Neural cell (in vitro differentiated cells): ENCODE data around the gene AARS2. TPM values are rescaled to one million over a fixed set of nuclear protein-coding genes. Genes with fewer than 3 reads are reported as not detected.

Experiments
- H2AFZ ChIP-seq: fragments of 200-600, 300-800 bp; sonication (generic), shearing (Covaris generic); 2 replicates; pipeline ENCODE4 v1.6.0; 2014; ENCODE audit warnings: low read depth, mild to moderate bottlenecking, antibody characterized with exemption, low read length, moderate library complexity
- H3F3A ChIP-seq: fragments of 200-600 bp; shearing (Covaris generic); 2 replicates; pipeline ENCODE4 v1.6.1; 2016; ENCODE audit warnings: mild to moderate bottlenecking, moderate library complexity, mixed read lengths, antibody characterized with exemption, low read length; ENCODE audit not compliant: insufficient read depth, poor library complexity, severe bottlenecking
- H3K27ac ChIP-seq: fragments of 200-600, 300-800 bp; sonication (generic), shearing (Covaris generic); 2 replicates; pipeline ENCODE4 v1.5.1; 2014; ENCODE audit warnings: mild to moderate bottlenecking, low read length, moderate library complexity
- H3K27me3 ChIP-seq: fragments of 300-800, 200-600 bp; sonication (generic), shearing (Covaris generic); 2 replicates; pipeline ENCODE4 v1.6.0; 2014; ENCODE audit warnings: mild to moderate bottlenecking, low read depth, low read length, moderate library complexity; ENCODE audit not compliant: insufficient read depth
- H3K36me3 ChIP-seq: fragments of 300-800, 200-600 bp; sonication (generic), shearing (Covaris generic); 2 replicates; pipeline ENCODE4 v1.5.1; 2014; ENCODE audit warnings: mild to moderate bottlenecking, antibody characterized with exemption, low read length, moderate library complexity; ENCODE audit not compliant: insufficient read depth
- H3K4me2 ChIP-seq: fragments of 300-800, 200-600 bp; sonication (generic), shearing (Covaris generic); 2 replicates; pipeline ENCODE4 v1.6.0; 2014; ENCODE audit warnings: mild to moderate bottlenecking, low read length
- H3K4me3 ChIP-seq: fragments of 300-800, 200-600 bp; sonication (generic), shearing (Covaris generic); 2 replicates; pipeline ENCODE4 v1.5.1; 2014; ENCODE audit warnings: mild to moderate bottlenecking, low read length, moderate library complexity
- H3K79me2 ChIP-seq: fragments of 200-600 bp; shearing (Covaris generic); replicated peaks from 2 replicates; pipeline ENCODE4 v1.6.0; 2014; ENCODE audit warnings: mild to moderate bottlenecking, low read length, moderate library complexity; ENCODE audit not compliant: insufficient read depth
- H3K9ac ChIP-seq: fragments of 300-800, 200-600 bp; sonication (generic), shearing (Covaris generic); 2 replicates; pipeline ENCODE4 v1.6.1; 2016; ENCODE audit warnings: mild to moderate bottlenecking, low read length, mixed read lengths
- H3K9me2 ChIP-seq: fragments of 200-600 bp; shearing (Covaris generic); 2 replicates; pipeline ENCODE4 v1.6.1; 2016; ENCODE audit warnings: mild to moderate bottlenecking, low read length, mixed read lengths; ENCODE audit not compliant: insufficient read depth
- H3K9me3 ChIP-seq: fragments of 200-600, 300-800 bp; sonication (generic), shearing (Covaris generic); 2 replicates; pipeline ENCODE4 v1.6.1; 2016; ENCODE audit warnings: mild to moderate bottlenecking, mixed run types, low read length, moderate library complexity, mixed read lengths
- H4K20me1 ChIP-seq: fragments of 200-600 bp; shearing (Covaris generic); 2 replicates; pipeline ENCODE4 v1.6.1; 2016; ENCODE audit warnings: mild to moderate bottlenecking, mixed run types; ENCODE audit not compliant: insufficient read depth
- EP300 ChIP-seq: fragments of 450-650 bp; conservative IDR thresholded peaks from 2 replicates; pipeline ENCODE4 v1.6.1; 2014; ENCODE audit warnings: antibody characterized with exemption, mild to moderate bottlenecking, moderate library complexity; ENCODE audit not compliant: poor library complexity, severe bottlenecking
- EZH2 ChIP-seq: fragments of 200-600, 300-800 bp; shearing (Covaris generic), sonication (generic); IDR thresholded peaks from 2 replicates; pipeline ENCODE4 v1.6.1; 2014; ENCODE audit warnings: antibody characterized with exemption, low read length, borderline replicate concordance, mild to moderate bottlenecking; ENCODE audit not compliant: insufficient read depth, poor library complexity, severe bottlenecking
- MXI1 ChIP-seq: fragments of 450-650 bp; conservative IDR thresholded peaks from 2 replicates; pipeline ENCODE4 v1.6.1; 2014; ENCODE audit warnings: antibody characterized with exemption, mild to moderate bottlenecking; ENCODE audit not compliant: poor library complexity, severe bottlenecking
- POLR2AphosphoS5 ChIP-seq: IDR thresholded peaks from 2 replicates; pipeline ENCODE4 v1.6.1; 2012
- RAD21 ChIP-seq: fragments of 450-650 bp; conservative IDR thresholded peaks from 2 replicates; pipeline ENCODE4 v1.6.1; 2014; ENCODE audit warnings: antibody characterized with exemption, mild to moderate bottlenecking, moderate library complexity
- SMC3 ChIP-seq: fragments of 450-650 bp; conservative IDR thresholded peaks from 2 replicates; pipeline ENCODE4 v1.6.1; 2014; ENCODE audit warnings: antibody characterized with exemption, mild to moderate bottlenecking, moderate library complexity; ENCODE audit not compliant: poor library complexity
- TAF1 ChIP-seq: IDR thresholded peaks from 2 replicates; pipeline ENCODE4 v1.6.1; 2012; ENCODE audit warnings: low read depth
- polyA plus RNA-seq: library from polyadenylated mRNA; depleted of rRNA; stranded (reverse); fragments of >200 nt; gene quantifications from 2 replicates; pipeline ENCODE4 v1.2.3, GENCODE V29; 2014
- TF ChIP-seq, protein P1 (sequence below): fragments of 450-650 bp; IDR thresholded peaks from 2 replicates; pipeline ENCODE4 v1.5.1; 2014; ENCODE audit warnings: antibody characterized with exemption, mild to moderate bottlenecking, moderate library complexity; ENCODE audit not compliant: poor library complexity, severe bottlenecking
- TF ChIP-seq, protein P2 (sequence below): IDR thresholded peaks from 2 replicates; pipeline ENCODE4 v1.6.1; 2012; ENCODE audit warnings: borderline replicate concordance

The AARS2 gene
- polyA plus RNA-seq, 1 donor from 2014 or later = 12.6 TPM

DNA sequence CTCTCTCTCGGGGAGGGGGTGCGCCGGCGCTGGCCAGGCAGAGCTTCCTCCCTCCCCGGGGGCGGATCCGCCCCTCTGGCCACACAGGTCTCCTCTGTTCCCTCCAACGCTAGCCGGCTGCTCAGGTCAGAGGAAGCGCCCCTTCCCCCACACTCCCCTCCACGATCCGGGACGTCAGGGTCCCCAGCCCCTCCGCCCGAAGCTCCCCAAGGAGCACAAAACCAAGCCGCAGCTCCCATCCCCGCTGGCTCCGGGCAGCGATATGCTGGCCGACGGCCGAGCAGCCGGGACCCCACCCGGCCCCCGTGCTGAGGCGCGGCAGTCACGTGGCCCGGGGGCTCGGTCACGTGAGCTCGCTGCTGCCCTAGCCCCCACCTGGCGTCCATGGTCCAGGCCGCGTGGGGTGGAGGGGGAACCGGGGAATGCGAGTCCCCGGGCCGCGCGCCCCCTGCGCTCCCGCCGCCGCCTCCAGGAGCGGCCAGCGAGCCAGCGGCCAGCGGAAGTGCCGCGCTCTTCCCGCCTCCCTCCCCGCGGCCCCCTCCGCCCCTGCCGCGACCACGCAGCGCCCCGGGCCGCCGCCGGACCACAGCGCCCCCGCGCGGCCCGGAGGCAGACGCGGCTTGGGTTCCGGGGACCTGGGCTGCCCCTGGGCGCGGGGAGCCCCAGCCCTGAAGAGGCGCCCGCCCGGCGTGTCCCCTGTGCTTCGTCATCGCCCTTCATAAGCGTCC is 56.0 kb downstream of the AARS2 start, which contains the start of gene SLC35B2:
Gene SLC35B2 (minus strand): TSS at position 504 of the 728 bp plus-strand sequence. CDS start 118 bp downstream, at position 386.
- Histone ChIP-seq H3K9me3 (no peaks in the 10 kb centered on the region), H3F3A (no peaks in the 10 kb centered on the region), H3K4me2 (peak within 1 kb of the TSS; percentile 94), H3K79me2 (peaks cover 21% of the 10 kb centered on the region), H3K4me3 (peak within 1 kb of the TSS; percentile 98), H2AFZ (peak within 1 kb of the TSS; percentile 94), H3K27ac (peak within 1 kb of the TSS; percentile 86), H3K9me2 (no peaks in the 10 kb centered on the region), H3K9ac (peak within 1 kb of the TSS; percentile 96), H4K20me1 (no peaks in the 10 kb centered on the region), H3K27me3 (no peaks in the 10 kb centered on the region), H3K36me3 (no peaks in the 10 kb centered on the region)
- peak; percentile 48 for TF ChIP-seq EP300
- peak; percentile 49 for TF ChIP-seq POLR2AphosphoS5
- TF ChIP-seq TAF1 = no peak
- TF ChIP-seq RAD21 = peak; percentile 68
- TF ChIP-seq, protein P1, sequence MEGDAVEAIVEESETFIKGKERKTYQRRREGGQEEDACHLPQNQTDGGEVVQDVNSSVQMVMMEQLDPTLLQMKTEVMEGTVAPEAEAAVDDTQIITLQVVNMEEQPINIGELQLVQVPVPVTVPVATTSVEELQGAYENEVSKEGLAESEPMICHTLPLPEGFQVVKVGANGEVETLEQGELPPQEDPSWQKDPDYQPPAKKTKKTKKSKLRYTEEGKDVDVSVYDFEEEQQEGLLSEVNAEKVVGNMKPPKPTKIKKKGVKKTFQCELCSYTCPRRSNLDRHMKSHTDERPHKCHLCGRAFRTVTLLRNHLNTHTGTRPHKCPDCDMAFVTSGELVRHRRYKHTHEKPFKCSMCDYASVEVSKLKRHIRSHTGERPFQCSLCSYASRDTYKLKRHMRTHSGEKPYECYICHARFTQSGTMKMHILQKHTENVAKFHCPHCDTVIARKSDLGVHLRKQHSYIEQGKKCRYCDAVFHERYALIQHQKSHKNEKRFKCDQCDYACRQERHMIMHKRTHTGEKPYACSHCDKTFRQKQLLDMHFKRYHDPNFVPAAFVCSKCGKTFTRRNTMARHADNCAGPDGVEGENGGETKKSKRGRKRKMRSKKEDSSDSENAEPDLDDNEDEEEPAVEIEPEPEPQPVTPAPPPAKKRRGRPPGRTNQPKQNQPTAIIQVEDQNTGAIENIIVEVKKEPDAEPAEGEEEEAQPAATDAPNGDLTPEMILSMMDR = peak; percentile 86
- TF ChIP-seq, protein P2, sequence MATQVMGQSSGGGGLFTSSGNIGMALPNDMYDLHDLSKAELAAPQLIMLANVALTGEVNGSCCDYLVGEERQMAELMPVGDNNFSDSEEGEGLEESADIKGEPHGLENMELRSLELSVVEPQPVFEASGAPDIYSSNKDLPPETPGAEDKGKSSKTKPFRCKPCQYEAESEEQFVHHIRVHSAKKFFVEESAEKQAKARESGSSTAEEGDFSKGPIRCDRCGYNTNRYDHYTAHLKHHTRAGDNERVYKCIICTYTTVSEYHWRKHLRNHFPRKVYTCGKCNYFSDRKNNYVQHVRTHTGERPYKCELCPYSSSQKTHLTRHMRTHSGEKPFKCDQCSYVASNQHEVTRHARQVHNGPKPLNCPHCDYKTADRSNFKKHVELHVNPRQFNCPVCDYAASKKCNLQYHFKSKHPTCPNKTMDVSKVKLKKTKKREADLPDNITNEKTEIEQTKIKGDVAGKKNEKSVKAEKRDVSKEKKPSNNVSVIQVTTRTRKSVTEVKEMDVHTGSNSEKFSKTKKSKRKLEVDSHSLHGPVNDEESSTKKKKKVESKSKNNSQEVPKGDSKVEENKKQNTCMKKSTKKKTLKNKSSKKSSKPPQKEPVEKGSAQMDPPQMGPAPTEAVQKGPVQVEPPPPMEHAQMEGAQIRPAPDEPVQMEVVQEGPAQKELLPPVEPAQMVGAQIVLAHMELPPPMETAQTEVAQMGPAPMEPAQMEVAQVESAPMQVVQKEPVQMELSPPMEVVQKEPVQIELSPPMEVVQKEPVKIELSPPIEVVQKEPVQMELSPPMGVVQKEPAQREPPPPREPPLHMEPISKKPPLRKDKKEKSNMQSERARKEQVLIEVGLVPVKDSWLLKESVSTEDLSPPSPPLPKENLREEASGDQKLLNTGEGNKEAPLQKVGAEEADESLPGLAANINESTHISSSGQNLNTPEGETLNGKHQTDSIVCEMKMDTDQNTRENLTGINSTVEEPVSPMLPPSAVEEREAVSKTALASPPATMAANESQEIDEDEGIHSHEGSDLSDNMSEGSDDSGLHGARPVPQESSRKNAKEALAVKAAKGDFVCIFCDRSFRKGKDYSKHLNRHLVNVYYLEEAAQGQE = peak; percentile 48
- peak; percentile 70 for TF ChIP-seq SMC3
- peak; percentile 94 for TF ChIP-seq MXI1
- TF ChIP-seq EZH2 = no peak

DNA sequence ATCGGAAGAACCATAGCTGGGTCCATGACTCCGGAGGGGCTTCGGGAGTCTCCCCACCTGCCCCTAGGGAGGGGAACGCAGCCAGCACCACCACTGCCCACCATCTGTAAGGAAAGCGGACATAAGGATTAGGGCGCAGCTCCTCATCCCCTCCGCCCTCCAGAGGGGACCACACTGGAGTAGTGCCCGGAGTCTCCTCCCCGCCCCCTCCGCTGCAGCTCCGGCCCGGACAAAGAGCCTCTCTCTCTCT is 56.4 kb downstream of the AARS2 start:
- H2AFZ ChIP-seq = peak overlapping the region; percentile 94
- H3K27ac ChIP-seq = peak overlapping the region; percentile 86
- no peaks in the 10 kb centered on the region for H3F3A ChIP-seq
- H3K9ac ChIP-seq = peak overlapping the region; percentile 96
- H4K20me1 ChIP-seq = no peaks in the 10 kb centered on the region
- no peaks in the 10 kb centered on the region for H3K27me3 ChIP-seq
- no peaks in the 10 kb centered on the region for H3K9me3 ChIP-seq
- H3K79me2 ChIP-seq = peaks cover 24% of the 10 kb centered on the region
- no peaks in the 10 kb centered on the region for H3K9me2 ChIP-seq
- H3K4me3 ChIP-seq = peak overlapping the region; percentile 98
- TF ChIP-seq TAF1 (no peak), EZH2 (no peak), MXI1 (no peak), SMC3 (no peak)
- peak overlapping the region; percentile 94 for H3K4me2 ChIP-seq
- peaks cover 3% of the 10 kb centered on the region for H3K36me3 ChIP-seq
